HK-2 (cell line): Measurements from ENCODE around the gene UVSSA.
A peak's percentile ranks its signal among the peaks of the same experiment; 100 is the strongest.

ENCODE experiments used
- DNase-seq: peaks from one replicate; pipeline ENCODE4 v3.0.0-alpha.2; 2018; ENCODE audit not compliant: unreplicated experiment

The UVSSA gene

GRCh38 chr4:1346781-1347409 lies at the start of gene UVSSA:
Gene UVSSA (plus strand): TSS chr4:1347208. CDS start chr4:1348092, 884 bp downstream.
- DNase-seq = peak; percentile 100

GRCh38 chr4:1297456-1298325 lies 49.3 kb upstream of the UVSSA start:
- no peak for DNase-seq

GRCh38 chr4:1298461-1298860 lies 48.5 kb upstream of the UVSSA start:
- no peak for DNase-seq

GRCh38 chr4:1299301-1299860 lies 47.6 kb upstream of the UVSSA start:
- DNase-seq = no peak

GRCh38 chr4:1300466-1301455 lies 46.2 kb upstream of the UVSSA start:
- no peak for DNase-seq

GRCh38 chr4:1302159-1302558 lies 44.8 kb upstream of the UVSSA start:
- DNase-seq = no peak

GRCh38 chr4:1305261-1305711 lies 41.7 kb upstream of the UVSSA start:
- no peak for DNase-seq

- DNase-seq = no peak
Observed at GRCh38 chr4:1305781-1306455, 41.1 kb upstream of the UVSSA start.

- DNase-seq = no peak
Observed at GRCh38 chr4:1307951-1308735, 38.9 kb upstream of the UVSSA start.

GRCh38 chr4:1309261-1310010 lies 37.6 kb upstream of the UVSSA start:
- DNase-seq = peak; percentile 73

GRCh38 chr4:1310031-1310795 lies 36.8 kb upstream of the UVSSA start:
- DNase-seq = no peak

- no peak for DNase-seq
Observed at GRCh38 chr4:1310796-1311631, 36.0 kb upstream of the UVSSA start.

GRCh38 chr4:1312821-1313640 lies 34.0 kb upstream of the UVSSA start:
- no peak for DNase-seq

GRCh38 chr4:1315306-1315705 lies 31.7 kb upstream of the UVSSA start:
- no peak for DNase-seq

GRCh38 chr4:1315836-1316536 lies 31.0 kb upstream of the UVSSA start:
- no peak for DNase-seq

GRCh38 chr4:1316537-1317168 lies 30.4 kb upstream of the UVSSA start:
- DNase-seq = no peak
